ENCODE data around the gene CSNK2A3. TPM values are rescaled to one million over a fixed set of nuclear protein-coding genes. Genes with fewer than 3 reads are reported as not detected.

The CSNK2A3 gene
- total RNA-seq, 1 experiment from 2014 or later: 2.0 TPM

- DNase-seq (ENCODE audit: low read depth, low spot score) (no peak), ATAC-seq (no peak)
- ChIA-PET RAD21 (ENCODE audit: low non-redundant PET in 1 of 2, low total read pairs in 2 of 2, uncharacterized antibody in 2 of 2, unreplicated experiment in 2 of 2) (no interaction called here), CTCF (no interaction called here), POLR2A (no interaction called here)
- no TSS peak for BruUV-seq (replicated peaks)
- Histone ChIP-seq H3K79me2 (ENCODE audit: insufficient read depth, low read length) (no peaks in the 10 kb centered on the region), H3K4me1 (ENCODE audit: control insufficient read depth in 1 of 2, insufficient read depth in 2 of 2, low read length in 2 of 2) (no peaks in the 10 kb centered on the region), H3K36me3 (ENCODE audit: control insufficient read depth in 1 of 2, insufficient read depth in 2 of 2, low read length in 2 of 2) (no peaks in the 10 kb centered on the region), H3K9me3 (ENCODE audit: control insufficient read depth in 1 of 2, insufficient read depth in 1 of 2, low read depth in 1 of 2, low read length in 2 of 2) (no peaks in the 10 kb centered on the region), H3K9ac (ENCODE audit: low read length) (no peak overlapping the region), H2AFZ (ENCODE audit: low read depth, low read length, poor library complexity, severe bottlenecking) (no peak overlapping the region), H3K9me2 (ENCODE audit: insufficient read depth) (no peaks in the 10 kb centered on the region), H4K20me1 (ENCODE audit: insufficient read depth) (no peaks in the 10 kb centered on the region), H3K4me3 (replicated peaks in 1 of 2; ENCODE audit: low read depth in 1 of 2, low read length in 2 of 2) (no peak overlapping the region), H3K4me2 (ENCODE audit: low read length) (no peak overlapping the region), H3K27me3 (ENCODE audit: insufficient read depth, low read length) (no peaks in the 10 kb centered on the region), H3K27ac (ENCODE audit: low read depth, low read length) (no peak overlapping the region)
- TF ChIP-seq EZH2 (IDR thresholded peaks at IDR 0.05) (no peak), MAX (IDR thresholded peaks at IDR 0.05) (no peak), EGR1 (IDR thresholded peaks at IDR 0.05; ENCODE audit: low read depth) (no peak), ATF3 (IDR thresholded peaks at IDR 0.05) (no peak), CEBPB (IDR thresholded peaks at IDR 0.05; ENCODE audit: low read depth) (no peak), YY1 (IDR thresholded peaks at IDR 0.05; ENCODE audit: extremely low read depth, insufficient replicate concordance, low read depth, low read length) (no peak), SRF (IDR thresholded peaks at IDR 0.05; ENCODE audit: low read depth) (no peak), ZFX (IDR thresholded peaks at IDR 0.05) (no peak), POLR2AphosphoS5 (IDR thresholded peaks at IDR 0.05; ENCODE audit: low read depth, low read length) (no peak), CBX3 (IDR thresholded peaks at IDR 0.05; ENCODE audit: low read depth) (no peak), ELF1 (IDR thresholded peaks at IDR 0.05; ENCODE audit: borderline replicate concordance, low read depth) (no peak), EZH2phosphoT487 (IDR thresholded peaks at IDR 0.05; ENCODE audit: borderline replicate concordance) (no peak), JUND (IDR thresholded peaks at IDR 0.05) (no peak), SP1 (IDR thresholded peaks at IDR 0.05; ENCODE audit: low read depth) (no peak), ZNF274 (IDR thresholded peaks at IDR 0.05; ENCODE audit: low read depth, low read length) (no peak), SIN3A (IDR thresholded peaks at IDR 0.05; ENCODE audit: low read depth) (no peak), FOSL1 (IDR thresholded peaks at IDR 0.05; ENCODE audit: low read depth) (no peak), POLR2A (IDR thresholded peaks at IDR 0.05; ENCODE audit: borderline replicate concordance, extremely low read depth, insufficient read depth, insufficient read length) (no peak)
- TF ChIP-seq, protein P1, sequence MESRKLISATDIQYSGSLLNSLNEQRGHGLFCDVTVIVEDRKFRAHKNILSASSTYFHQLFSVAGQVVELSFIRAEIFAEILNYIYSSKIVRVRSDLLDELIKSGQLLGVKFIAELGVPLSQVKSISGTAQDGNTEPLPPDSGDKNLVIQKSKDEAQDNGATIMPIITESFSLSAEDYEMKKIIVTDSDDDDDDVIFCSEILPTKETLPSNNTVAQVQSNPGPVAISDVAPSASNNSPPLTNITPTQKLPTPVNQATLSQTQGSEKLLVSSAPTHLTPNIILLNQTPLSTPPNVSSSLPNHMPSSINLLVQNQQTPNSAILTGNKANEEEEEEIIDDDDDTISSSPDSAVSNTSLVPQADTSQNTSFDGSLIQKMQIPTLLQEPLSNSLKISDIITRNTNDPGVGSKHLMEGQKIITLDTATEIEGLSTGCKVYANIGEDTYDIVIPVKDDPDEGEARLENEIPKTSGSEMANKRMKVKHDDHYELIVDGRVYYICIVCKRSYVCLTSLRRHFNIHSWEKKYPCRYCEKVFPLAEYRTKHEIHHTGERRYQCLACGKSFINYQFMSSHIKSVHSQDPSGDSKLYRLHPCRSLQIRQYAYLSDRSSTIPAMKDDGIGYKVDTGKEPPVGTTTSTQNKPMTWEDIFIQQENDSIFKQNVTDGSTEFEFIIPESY (IDR thresholded peaks at IDR 0.05; ENCODE audit: extremely low read depth, insufficient replicate concordance, low read length): no peak
- intact Hi-C loops (cut with micrococcal nuclease): no loop called here
These were observed 25.3 kb upstream of the CSNK2A3 start for GRCh38 chr11:11378184-11378940.
